ENCODE results near the gene YDJC. TPM values are rescaled to one million over a fixed set of nuclear protein-coding genes. Genes with fewer than 3 reads are reported as not detected.

The YDJC gene
- total RNA-seq, 2 experiments from 2014 or later = 37.1 to 38.0 TPM

DNA sequence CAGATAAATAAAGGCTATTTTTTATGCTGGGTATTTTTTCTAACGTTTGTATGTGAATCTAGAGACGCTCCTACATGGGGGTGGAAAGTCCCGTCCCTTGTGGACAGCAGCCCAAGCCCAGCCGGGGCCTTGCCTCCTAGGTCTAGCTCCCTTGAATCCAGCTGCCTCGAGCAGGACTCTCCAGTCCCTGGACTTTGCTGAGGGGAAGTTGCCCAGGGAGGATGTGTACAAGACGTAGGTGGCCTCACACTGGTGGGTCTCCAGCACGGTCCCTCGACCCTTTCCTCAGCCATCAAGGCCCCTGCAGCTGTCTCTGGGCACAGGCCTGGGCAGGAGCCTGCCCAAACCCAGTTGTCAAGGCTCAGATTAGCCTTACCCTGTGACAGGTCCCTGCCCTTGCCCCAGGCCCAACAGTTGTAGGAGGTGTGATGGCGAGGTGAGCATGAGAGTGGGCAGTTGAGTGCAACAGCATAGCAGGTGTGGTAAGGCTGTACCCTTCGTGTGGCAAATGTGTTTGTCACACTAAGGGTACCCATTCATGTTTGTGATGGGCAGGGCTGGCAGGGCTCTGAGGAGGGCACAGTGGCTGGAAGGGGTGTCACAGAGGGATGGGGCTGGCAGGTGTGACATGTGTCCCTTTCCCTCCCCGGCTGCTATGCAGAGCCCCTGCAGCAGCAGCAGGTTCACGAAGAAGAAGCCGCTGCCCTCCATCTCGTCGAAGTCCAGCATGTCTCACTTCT lies 6.1 kb upstream of the YDJC start:
- Mint-ChIP-seq H3K4me1 (peaks cover 20% of the 10 kb centered on the region), H3K36me3 (ENCODE audit: low read depth) (no peaks in the 10 kb centered on the region), H3K9me3 (no peaks in the 10 kb centered on the region), H3K4me3 (no peak overlapping the region), H3K27ac (no peak overlapping the region), H3K27me3 (no peaks in the 10 kb centered on the region)
- no peak for DNase-seq
- CTCF ChIA-PET = interaction anchor here (13.8 kb wide), 1 partner anchor 8 kb away, joined by 289 read pairs; the partner anchor contains the start of gene SDF2L1
- POLR2A ChIA-PET = interaction anchor here (0.7 to 0.9 kb wide), 2 partner anchors 7 to 16 kb away, joined by 3 to 4 read pairs; no protein-coding TSS in a partner anchor

DNA sequence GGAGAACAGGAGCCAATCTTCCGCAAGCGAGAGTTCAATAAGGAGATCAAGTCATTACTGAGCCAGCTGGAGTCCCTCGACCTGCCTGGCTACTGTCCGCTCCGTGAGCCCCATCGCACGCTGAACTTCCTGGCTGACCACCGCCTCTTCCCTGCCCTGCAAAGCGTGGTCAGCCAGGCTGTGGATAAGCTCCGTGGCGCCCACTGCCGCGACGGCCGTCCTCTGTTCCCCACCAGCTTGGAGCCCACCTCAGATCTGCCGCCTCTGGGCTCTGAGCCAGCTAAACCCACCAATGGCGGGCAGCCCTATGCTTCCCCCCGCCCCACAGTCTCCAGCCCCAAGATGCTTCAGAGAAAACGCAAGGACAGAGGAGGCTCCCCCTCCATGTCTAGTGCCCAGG lies 5.0 kb upstream of the YDJC start:
- Mint-ChIP-seq H3K4me3 (no peak overlapping the region), H3K9me3 (no peaks in the 10 kb centered on the region), H3K27ac (no peak overlapping the region), H3K27me3 (no peaks in the 10 kb centered on the region), H3K4me1 (peaks cover 21% of the 10 kb centered on the region), H3K36me3 (ENCODE audit: low read depth) (no peaks in the 10 kb centered on the region)
- POLR2A ChIA-PET = interaction anchor here (0.9 kb wide), 1 partner anchor 8 kb away, joined by 4 read pairs; no protein-coding TSS in a partner anchor
- CTCF ChIA-PET = interaction anchor here (13.8 kb wide), 1 partner anchor 9 kb away, joined by 289 read pairs; the partner anchor contains the start of gene SDF2L1
- no peak for DNase-seq

DNA sequence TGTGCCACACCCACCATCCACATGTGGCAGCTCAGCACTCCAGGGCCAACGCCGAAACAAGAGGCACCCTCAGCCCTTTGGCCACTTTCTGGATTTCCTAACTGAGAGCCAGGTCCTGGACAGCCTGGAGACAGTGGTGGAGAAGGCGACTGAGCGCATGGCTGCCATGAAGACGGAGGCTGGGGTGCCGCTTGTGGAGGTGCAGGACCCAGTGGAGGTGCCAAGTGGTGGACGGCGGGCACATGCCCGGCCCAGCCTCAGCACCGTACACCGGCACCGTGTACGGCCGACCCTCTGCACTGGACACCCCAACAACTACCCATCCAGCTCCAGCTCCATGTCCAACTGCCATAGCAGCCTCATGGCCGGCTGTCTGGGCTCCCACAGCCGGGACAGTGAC lies 4.3 kb upstream of the YDJC start:
- no peak for DNase-seq
- H3K9me3 Mint-ChIP-seq = no peaks in the 10 kb centered on the region
- H3K4me3 Mint-ChIP-seq = no peak overlapping the region
- no peak overlapping the region for H3K27ac Mint-ChIP-seq
- H3K4me1 Mint-ChIP-seq = peaks cover 23% of the 10 kb centered on the region
- ChIA-PET CTCF (interaction anchor here (13.8 kb wide), 1 partner anchor 9 kb away, joined by 289 read pairs; the partner anchor contains the start of gene SDF2L1), POLR2A (interaction anchor here (1.3 kb wide), 1 partner anchor 8 kb away, joined by 13 read pairs; the partner anchor contains the start of gene SDF2L1)
- no peaks in the 10 kb centered on the region for H3K27me3 Mint-ChIP-seq
- peaks cover 2% of the 10 kb centered on the region for H3K36me3 Mint-ChIP-seq (ENCODE audit: low read depth)

GRCh38 chr22:21633481-21633880 lies 3.7 kb upstream of the YDJC start:
- CTCF ChIA-PET = interaction anchor here (13.8 kb wide), 1 partner anchor 10 kb away, joined by 289 read pairs; the partner anchor contains the start of gene SDF2L1
- no peaks in the 10 kb centered on the region for H3K9me3 Mint-ChIP-seq
- peaks cover 24% of the 10 kb centered on the region for H3K4me1 Mint-ChIP-seq
- POLR2A ChIA-PET = interaction anchor here (1.3 kb wide), 1 partner anchor 9 kb away, joined by 13 read pairs; the partner anchor contains the start of gene SDF2L1
- H3K27me3 Mint-ChIP-seq = no peaks in the 10 kb centered on the region
- no peak for DNase-seq
- H3K36me3 Mint-ChIP-seq (ENCODE audit: low read depth) = peaks cover 2% of the 10 kb centered on the region
- no peak overlapping the region for H3K4me3 Mint-ChIP-seq
- H3K27ac Mint-ChIP-seq = no peak overlapping the region

- POLR2A ChIA-PET = interaction anchor here (1.0 to 2.8 kb wide), 4 partner anchors 9 to 19 kb away, joined by 3 to 48 read pairs (median 9); partner anchors contain the start of gene SDF2L1
- Mint-ChIP-seq H3K27me3 (no peaks in the 10 kb centered on the region), H3K27ac (no peak overlapping the region), H3K4me3 (no peak overlapping the region), H3K36me3 (ENCODE audit: low read depth) (peaks cover 7% of the 10 kb centered on the region), H3K4me1 (peaks cover 28% of the 10 kb centered on the region), H3K9me3 (no peaks in the 10 kb centered on the region)
- DNase-seq = no peak
- CTCF ChIA-PET = interaction anchor here (1.0 to 13.8 kb wide), 2 partner anchors 9 to 11 kb away, joined by 3 to 289 read pairs; partner anchors contain the start of gene SDF2L1
Measured at GRCh38 chr22:21632931-21633330, 3.1 kb upstream of the YDJC start.

- no peak within 1 kb of the TSS for H3K4me3 Mint-ChIP-seq
- H3K36me3 Mint-ChIP-seq (ENCODE audit: low read depth) = peaks cover 12% of the 10 kb centered on the region
- H3K27ac Mint-ChIP-seq = no peak within 1 kb of the TSS
- H3K4me1 Mint-ChIP-seq = peaks cover 33% of the 10 kb centered on the region
- no peaks in the 10 kb centered on the region for H3K27me3 Mint-ChIP-seq
- ChIA-PET CTCF (interaction anchor here (1.0 to 13.8 kb wide), 2 partner anchors 9 to 11 kb away, joined by 3 to 289 read pairs; partner anchors contain the start of gene SDF2L1), POLR2A (interaction anchor here (1.0 to 2.8 kb wide), 4 partner anchors 10 to 64 kb away, joined by 3 to 48 read pairs (median 5); partner anchors contain the start of genes SDF2L1 and UBE2L3)
- H3K9me3 Mint-ChIP-seq = no peaks in the 10 kb centered on the region
- peak; percentile 81 for DNase-seq
Measured at GRCh38 chr22:21632237-21632895, 2.5 kb upstream of the YDJC start, which contains the start of gene CCDC116. Gene CCDC116, plus strand, starts transcription at chr22:21632760. Its CDS starts 422 bp downstream, at chr22:21633182.

GRCh38 chr22:21631025-21631424 lies 1.2 kb upstream of the YDJC start:
- Mint-ChIP-seq H3K36me3 (ENCODE audit: low read depth) (peaks cover 22% of the 10 kb centered on the region), H3K9me3 (no peaks in the 10 kb centered on the region), H3K27ac (no peak overlapping the region), H3K4me1 (peaks cover 41% of the 10 kb centered on the region), H3K27me3 (no peaks in the 10 kb centered on the region), H3K4me3 (peak overlapping the region; percentile 2)
- ChIA-PET CTCF (interaction anchor here (0.6 to 13.8 kb wide), 7 partner anchors 12 to 1063 kb away, joined by 3 to 289 read pairs (median 4); partner anchors contain the start of gene SDF2L1), POLR2A (interaction anchor here (0.9 to 2.9 kb wide), 5 partner anchors 11 to 64 kb away, joined by 3 to 48 read pairs (median 24); partner anchors contain the start of genes PPIL2, SDF2L1 and UBE2L3)
- DNase-seq = no peak

DNA sequence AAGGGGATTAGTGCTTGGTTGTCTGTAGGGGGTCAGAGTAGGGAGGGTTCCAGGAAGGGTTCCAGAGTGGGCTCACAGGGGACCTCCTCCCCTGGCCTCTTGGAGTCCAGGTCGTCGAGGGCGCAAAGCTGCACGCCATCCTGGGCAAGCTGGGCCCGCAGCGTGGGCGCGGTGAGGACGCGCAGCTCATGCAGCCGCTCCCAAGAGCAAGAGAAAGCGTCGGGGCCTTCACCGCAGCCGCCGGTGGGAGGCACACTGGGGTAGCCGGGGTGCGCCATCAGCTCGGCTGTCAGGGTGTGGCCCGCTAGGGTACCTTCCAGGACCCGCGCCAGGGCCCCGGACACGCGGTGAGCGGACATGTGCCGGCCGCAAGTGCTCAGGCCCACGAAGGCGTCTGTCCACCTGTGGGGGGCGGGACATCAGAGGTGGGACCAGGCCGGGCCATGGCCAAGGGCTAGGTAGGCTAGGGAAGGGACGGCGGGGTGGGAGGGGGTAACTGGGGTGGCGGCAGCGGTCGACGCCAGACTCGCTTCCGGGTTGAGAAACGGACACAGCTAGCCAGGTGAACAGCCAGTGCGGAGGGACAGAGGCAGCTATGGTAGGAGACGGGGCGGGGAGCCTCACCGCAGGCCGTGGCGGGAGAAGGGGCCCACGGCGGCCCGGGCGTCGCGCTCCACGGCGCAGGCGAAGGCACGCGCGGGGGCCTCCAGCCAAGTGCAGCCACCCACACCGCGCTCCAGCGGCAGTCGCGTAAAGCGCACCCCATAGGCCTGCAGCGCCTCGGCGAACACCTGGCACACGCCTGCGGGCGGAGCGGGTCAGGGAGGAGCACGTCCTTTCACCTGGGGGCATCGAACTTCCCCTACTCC lies 1.2 kb downstream of the YDJC start:
- Mint-ChIP-seq H3K4me1 (peaks cover 46% of the 10 kb centered on the region), H3K27ac (peak overlapping the region; percentile 88), H3K36me3 (ENCODE audit: low read depth) (peaks cover 31% of the 10 kb centered on the region), H3K9me3 (no peaks in the 10 kb centered on the region), H3K27me3 (no peaks in the 10 kb centered on the region), H3K4me3 (peak overlapping the region; percentile 87)
- POLR2A ChIA-PET = interaction anchor here (0.6 to 4.2 kb wide), 13 partner anchors 11 to 61 kb away, joined by 3 to 132 read pairs (median 8); partner anchors contain the start of genes PPIL2, SDF2L1 and UBE2L3
- CTCF ChIA-PET = interaction anchor here (1.0 to 13.8 kb wide), 21 partner anchors 9 to 626 kb away, joined by 3 to 289 read pairs (median 6); partner anchors contain the start of genes PPIL2, PPM1F, SDF2L1 and UBE2L3
- DNase-seq = no peak

DNA sequence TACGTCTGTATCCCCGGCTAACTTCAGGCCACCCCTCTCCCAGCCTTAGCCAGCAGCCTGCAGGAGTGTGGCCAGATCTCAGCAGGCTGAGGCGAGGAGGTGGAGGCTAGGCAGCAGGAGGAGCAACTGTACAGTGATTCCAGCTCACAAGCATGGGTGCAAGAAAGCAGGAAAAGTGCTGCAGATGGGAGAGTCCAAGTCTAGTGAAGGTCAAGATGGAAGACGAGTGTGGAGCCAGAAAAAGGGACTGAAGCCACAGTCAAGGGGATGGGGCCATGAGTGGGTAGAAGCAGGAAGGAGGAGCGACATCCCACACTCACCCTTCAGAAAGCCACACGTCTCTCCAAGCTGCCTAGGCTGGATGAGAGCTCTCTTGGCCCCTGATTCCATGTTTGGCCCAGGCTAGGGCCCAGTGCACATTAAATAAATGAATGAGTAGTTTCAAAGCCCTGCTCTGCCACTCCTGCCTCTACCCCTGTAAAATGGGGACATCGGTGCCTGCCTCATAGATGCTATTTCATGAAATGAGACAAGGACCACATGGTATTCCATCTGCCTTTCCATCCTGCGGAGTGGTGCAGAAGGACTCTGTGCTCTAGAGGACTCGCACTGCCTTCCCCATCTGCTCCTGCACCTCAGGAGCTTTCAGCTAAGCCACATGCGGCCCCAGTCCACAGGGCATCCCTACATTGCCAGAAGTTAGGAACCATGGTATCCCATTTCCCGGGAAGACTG lies 2.9 kb downstream of the YDJC start:
- Mint-ChIP-seq H3K27me3 (no peaks in the 10 kb centered on the region), H3K9me3 (no peaks in the 10 kb centered on the region), H3K27ac (peak overlapping the region; percentile 41), H3K4me3 (peak overlapping the region; percentile 2), H3K36me3 (ENCODE audit: low read depth) (peaks cover 38% of the 10 kb centered on the region), H3K4me1 (peaks cover 38% of the 10 kb centered on the region)
- DNase-seq = no peak
- ChIA-PET CTCF (interaction anchor here (13.8 kb wide), 1 partner anchor 17 kb away, joined by 289 read pairs; the partner anchor contains the start of gene SDF2L1), POLR2A (interaction anchor here (0.6 to 5.4 kb wide), 4 partner anchors 13 to 24 kb away, joined by 3 to 132 read pairs (median 34); partner anchors contain the start of gene SDF2L1)

DNA sequence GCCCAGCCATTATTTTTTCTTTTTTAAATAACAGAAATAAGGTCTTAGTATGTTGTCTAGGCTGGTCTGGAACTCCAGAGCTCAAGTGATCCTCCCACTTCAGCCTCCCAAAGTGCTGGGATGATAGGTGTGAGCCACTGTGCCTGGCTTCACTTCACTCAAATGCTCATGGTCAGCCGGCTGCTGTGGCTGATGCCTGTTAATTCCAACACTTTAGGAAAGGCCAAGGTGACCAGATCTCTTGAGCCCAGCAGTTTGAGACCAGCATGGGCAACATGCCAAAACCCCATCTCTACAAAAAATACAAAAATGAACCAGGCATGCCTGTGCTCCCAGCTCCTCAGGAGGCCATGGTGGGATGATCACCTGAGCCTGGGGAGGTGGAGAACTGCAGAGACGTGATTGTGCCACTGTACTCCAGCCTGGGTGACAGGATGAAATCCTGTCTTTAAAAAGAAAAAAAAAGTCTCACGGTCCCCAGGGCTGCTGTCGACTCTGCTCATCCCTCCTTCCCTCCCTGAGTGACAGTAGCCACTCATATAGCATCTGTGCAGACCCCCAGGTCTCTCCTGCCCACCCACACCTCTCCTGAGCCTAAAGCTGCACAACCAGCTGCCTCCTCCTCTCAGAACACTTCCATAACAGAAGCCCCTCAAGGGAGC lies 3.6 kb downstream of the YDJC start:
- no peak for DNase-seq
- Mint-ChIP-seq H3K36me3 (ENCODE audit: low read depth) (peaks cover 38% of the 10 kb centered on the region), H3K27me3 (no peaks in the 10 kb centered on the region), H3K4me3 (no peak overlapping the region), H3K4me1 (peaks cover 34% of the 10 kb centered on the region), H3K9me3 (no peaks in the 10 kb centered on the region), H3K27ac (peak overlapping the region; percentile 41)
- CTCF ChIA-PET = interaction anchor here (13.8 kb wide), 1 partner anchor 17 kb away, joined by 289 read pairs; the partner anchor contains the start of gene SDF2L1
- POLR2A ChIA-PET = interaction anchor here (0.6 to 5.4 kb wide), 4 partner anchors 12 to 110 kb away, joined by 3 to 40 read pairs (median 15); partner anchors contain the start of genes SDF2L1 and YPEL1
